LNCAP (cell line): ENCODE measurements around the gene ACTL10.
A peak's percentile ranks its signal among the peaks of the same experiment; 100 is the strongest.

Experiments
- CTCF ChIP-seq: fragments of 450-650 bp; IDR thresholded peaks from 2 replicates; pipeline ENCODE4 v1.5.1; 2017; ENCODE audit warnings: mild to moderate bottlenecking

Gene ACTL10

GRCh38 chr20:33666293-33667244 lies at the start of gene ACTL10:
ACTL10 (plus strand) TSS chr20:33666943; CDS start chr20:33667498, 555 bp downstream.
- 0 out of 2 replicates have a peak, but pooled peaks have one; percentile 10 for TF ChIP-seq CTCF

GRCh38 chr20:33621717-33622400 lies 44.9 kb upstream of the ACTL10 start:
- no peak for TF ChIP-seq CTCF

GRCh38 chr20:33622705-33623365 lies 43.9 kb upstream of the ACTL10 start:
- TF ChIP-seq CTCF = no peak

- TF ChIP-seq CTCF = no peak
Observed at GRCh38 chr20:33624399-33624798, 42.3 kb upstream of the ACTL10 start.

GRCh38 chr20:33626190-33626589 lies 40.6 kb upstream of the ACTL10 start:
- no peak for TF ChIP-seq CTCF

- TF ChIP-seq CTCF = no peak
Observed at GRCh38 chr20:33627577-33628216, 39.0 kb upstream of the ACTL10 start.

- TF ChIP-seq CTCF = no peak
Observed at GRCh38 chr20:33629533-33629932, 37.2 kb upstream of the ACTL10 start.
